SK-N-SH (cell line): ENCODE results near the gene HSF4.

Experiments used
- CTCF ChIP-seq: fragments of 200-600 bp; sonication (generic); IDR thresholded peaks from 2 replicates; pipeline ENCODE4 v1.6.1; 2017; ENCODE audit warnings: antibody characterized with exemption, mild to moderate bottlenecking, moderate library complexity
- EZH2phosphoT487 ChIP-seq: fragments of 200-600 bp; sonication (generic); IDR thresholded peaks from 2 replicates; pipeline ENCODE4 v1.6.1; 2017; ENCODE audit warnings: low read depth, mixed run types, mild to moderate bottlenecking, antibody characterized with exemption, moderate library complexity, borderline replicate concordance
- FOXM1 ChIP-seq: IDR thresholded peaks from 2 replicates; pipeline ENCODE4 v1.4.0; 2012; ENCODE audit warnings: low read depth, mild to moderate bottlenecking
- MAX ChIP-seq: IDR thresholded peaks from 2 replicates; pipeline ENCODE4 v1.4.0; 2012; ENCODE audit warnings: low read depth
- RCOR1 ChIP-seq: fragments of 150-350 bp; IDR thresholded peaks from 2 replicates; pipeline ENCODE4 v1.6.1; 2017; ENCODE audit warnings: antibody characterized with exemption, low read length
- REST ChIP-seq: IDR thresholded peaks from 2 replicates; pipeline ENCODE4 v1.6.1; 2012; ENCODE audit warnings: mild to moderate bottlenecking, low read depth, low read length, moderate library complexity

GRCh38 chr16:67192781-67193361, 28.3 kb downstream of the HSF4 start:
- TF ChIP-seq EZH2phosphoT487 (no peak), CTCF (no peak), MAX (no peak), REST (no peak), FOXM1 (no peak), RCOR1 (no peak)
